Cardiac muscle cell (in vitro differentiated cells and primary cell): ENCODE data around the gene AXIN1. TPM values are rescaled to one million over a fixed set of nuclear protein-coding genes. Genes with fewer than 3 reads are reported as not detected.

ENCODE experiments used
- DNase-seq, 2 donors: peaks; one replicate each; pipeline versions ENCODE4 v3.0.0 to v3.0.0-alpha.2; 2010 to 2017; ENCODE audit warnings: low read depth in 1 of 2, low spot score in 1 of 2
- H3K27ac ChIP-seq: fragments of 200-600 bp; sonication (generic); 2 replicates; pipeline ENCODE4 v1.5.1; 2016
- H3K27me3 ChIP-seq: fragments of 200-600 bp; sonication (generic); 2 replicates; pipeline ENCODE4 v1.6.0; 2016; ENCODE audit warnings: control low read depth
- H3K36me3 ChIP-seq: fragments of 200-600 bp; sonication (generic); 2 replicates; pipeline ENCODE4 v1.5.1; 2016; ENCODE audit warnings: control low read depth
- H3K4me1 ChIP-seq: fragments of 200-600 bp; sonication (generic); 2 replicates; pipeline ENCODE4 v1.8.1; 2017; ENCODE audit warnings: low read depth, mild to moderate bottlenecking, mixed run types
- H3K4me3 ChIP-seq: fragments of 200-600 bp; sonication (generic); 2 replicates; pipeline ENCODE4 v1.5.1; 2016; ENCODE audit warnings: mild to moderate bottlenecking
- H3K9me3 ChIP-seq: fragments of 200-600 bp; sonication (generic); 2 replicates; pipeline ENCODE4 v1.5.1; 2017; ENCODE audit warnings: low read depth, mild to moderate bottlenecking, control low read depth
- polyA plus RNA-seq: library from polyadenylated mRNA; unstranded; fragments of >200 nt; fragmentation: Nextera tagmentation; extraction: Ambion mirVana; gene quantifications from 2 replicates; pipeline ENCODE4 v1.2.1, GENCODE V29; 2016
- total RNA-seq: library from RNA; depleted of rRNA; stranded (reverse); fragments of >200 nt; gene quantifications from 2 replicates; pipeline ENCODE4 v1.2.3, GENCODE V29; 2016
- TF ChIP-seq, protein P1 (sequence below): IDR thresholded peaks from 2 replicates; pipeline ENCODE4 v1.5.1; 2012; ENCODE audit warnings: low read depth, mild to moderate bottlenecking, low read length

Gene AXIN1
- total and polyA plus RNA-seq, 2 experiments from 2014 or later: 16.5 to 49.7 TPM

DNA sequence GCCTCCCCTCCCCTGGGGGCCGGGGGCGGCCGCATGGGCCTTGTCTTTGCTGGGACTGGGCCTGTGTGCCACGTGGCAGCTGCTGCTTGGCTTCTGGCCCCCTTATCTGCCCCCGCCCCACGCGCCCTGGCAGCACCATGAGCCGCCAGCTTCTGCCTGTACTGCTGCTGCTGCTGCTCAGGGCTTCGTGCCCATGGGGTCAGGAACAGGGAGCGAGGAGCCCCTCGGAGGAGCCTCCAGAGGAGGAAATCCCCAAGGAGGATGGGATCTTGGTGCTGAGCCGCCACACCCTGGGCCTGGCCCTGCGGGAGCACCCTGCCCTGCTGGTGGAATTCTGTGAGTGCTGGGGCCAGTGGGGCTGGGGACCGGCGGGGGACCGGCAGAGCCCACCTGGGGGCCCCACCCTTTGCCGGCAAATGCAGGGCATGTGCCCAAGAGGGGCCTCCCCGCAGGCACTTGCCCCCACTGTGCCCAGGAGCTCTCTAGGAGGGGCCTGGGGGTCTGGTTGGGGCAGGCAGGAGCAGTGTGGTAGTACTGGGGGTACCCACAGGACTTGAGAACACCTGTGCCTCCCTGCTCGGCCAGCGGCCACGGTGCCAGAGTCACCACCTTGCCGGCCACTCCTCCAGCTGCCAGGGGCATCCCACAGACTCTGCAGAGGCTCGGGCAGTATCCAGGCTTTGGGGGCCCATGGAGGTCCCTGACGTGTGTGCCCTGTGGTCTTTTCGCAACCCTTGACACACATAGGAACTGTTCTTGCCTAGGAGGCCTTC is 69.3 kb downstream of the AXIN1 start, which contains the start of gene PDIA2:
Gene PDIA2, plus strand, starts transcription at position 132 of the 773 bp plus-strand sequence. Its CDS starts 6 bp downstream, at position 138.
- Histone ChIP-seq H3K4me1 (no peaks in the 10 kb centered on the region), H3K27me3 (peaks cover 36% of the 10 kb centered on the region), H3K27ac (no peak within 1 kb of the TSS), H3K36me3 (peaks cover 9% of the 10 kb centered on the region), H3K9me3 (no peaks in the 10 kb centered on the region), H3K4me3 (no peak within 1 kb of the TSS)
- TF ChIP-seq, protein P1, sequence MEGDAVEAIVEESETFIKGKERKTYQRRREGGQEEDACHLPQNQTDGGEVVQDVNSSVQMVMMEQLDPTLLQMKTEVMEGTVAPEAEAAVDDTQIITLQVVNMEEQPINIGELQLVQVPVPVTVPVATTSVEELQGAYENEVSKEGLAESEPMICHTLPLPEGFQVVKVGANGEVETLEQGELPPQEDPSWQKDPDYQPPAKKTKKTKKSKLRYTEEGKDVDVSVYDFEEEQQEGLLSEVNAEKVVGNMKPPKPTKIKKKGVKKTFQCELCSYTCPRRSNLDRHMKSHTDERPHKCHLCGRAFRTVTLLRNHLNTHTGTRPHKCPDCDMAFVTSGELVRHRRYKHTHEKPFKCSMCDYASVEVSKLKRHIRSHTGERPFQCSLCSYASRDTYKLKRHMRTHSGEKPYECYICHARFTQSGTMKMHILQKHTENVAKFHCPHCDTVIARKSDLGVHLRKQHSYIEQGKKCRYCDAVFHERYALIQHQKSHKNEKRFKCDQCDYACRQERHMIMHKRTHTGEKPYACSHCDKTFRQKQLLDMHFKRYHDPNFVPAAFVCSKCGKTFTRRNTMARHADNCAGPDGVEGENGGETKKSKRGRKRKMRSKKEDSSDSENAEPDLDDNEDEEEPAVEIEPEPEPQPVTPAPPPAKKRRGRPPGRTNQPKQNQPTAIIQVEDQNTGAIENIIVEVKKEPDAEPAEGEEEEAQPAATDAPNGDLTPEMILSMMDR: no peak
- no peak for DNase-seq

DNA sequence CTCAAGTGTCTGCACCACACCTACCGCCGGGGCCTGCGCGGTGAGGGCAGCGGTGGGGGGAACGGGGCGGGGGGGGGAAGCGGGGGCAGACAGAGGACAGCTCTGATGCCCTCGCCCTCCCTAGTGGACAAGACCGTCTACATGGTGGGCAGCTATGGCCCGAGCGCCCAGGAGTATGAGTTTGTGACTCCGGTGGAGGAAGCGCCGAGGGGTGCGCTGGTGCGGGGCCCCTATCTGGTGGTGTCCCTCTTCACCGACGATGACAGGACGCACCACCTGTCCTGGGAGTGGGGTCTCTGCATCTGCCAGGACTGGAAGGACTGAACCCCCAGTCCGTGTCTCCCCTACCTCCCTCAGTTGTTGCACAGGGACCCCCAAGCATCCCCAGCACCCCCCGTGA is 70.0 kb downstream of the AXIN1 start:
- H3K36me3 ChIP-seq: peaks cover 3% of the 10 kb centered on the region
- no peak for DNase-seq
- H3K4me1 ChIP-seq: no peaks in the 10 kb centered on the region
- H3K27me3 ChIP-seq: peaks cover 37% of the 10 kb centered on the region
- TF ChIP-seq, protein P1: no peak
- no peak overlapping the region for H3K27ac ChIP-seq
- no peak overlapping the region for H3K4me3 ChIP-seq
- no peaks in the 10 kb centered on the region for H3K9me3 ChIP-seq

DNA sequence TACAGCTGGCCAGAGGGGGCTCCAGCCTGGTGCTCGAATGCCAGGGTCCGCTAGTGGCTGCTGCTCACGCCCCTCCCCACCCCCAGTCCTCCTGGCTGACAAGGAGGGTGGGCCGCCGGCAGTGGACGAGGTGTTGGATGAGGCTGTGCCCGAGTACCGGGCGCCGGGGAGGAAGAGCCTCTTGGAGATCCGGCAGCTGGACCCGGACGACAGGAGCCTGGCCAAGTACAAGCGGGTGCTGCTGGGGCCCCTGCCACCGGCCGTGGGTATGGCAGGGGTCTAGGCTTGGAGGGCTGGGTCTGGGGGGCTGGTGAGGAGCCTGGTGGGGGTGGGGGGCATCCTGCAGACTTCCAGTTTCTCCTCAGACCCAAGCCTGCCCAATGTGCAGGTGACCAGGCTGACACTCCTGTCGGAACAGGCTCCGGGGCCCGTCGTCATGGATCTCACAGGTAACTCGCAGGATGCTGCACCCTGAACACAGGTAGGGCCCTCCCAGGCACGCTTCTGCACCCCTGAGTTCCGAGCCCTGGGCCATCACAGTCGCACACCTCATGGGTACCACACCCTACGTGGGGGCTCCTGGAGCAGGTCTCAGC is 70.8 kb downstream of the AXIN1 start:
- DNase-seq: no peak
- Histone ChIP-seq H3K27ac (no peak overlapping the region), H3K27me3 (peaks cover 43% of the 10 kb centered on the region), H3K9me3 (no peaks in the 10 kb centered on the region), H3K4me1 (no peaks in the 10 kb centered on the region), H3K4me3 (no peak overlapping the region), H3K36me3 (no peaks in the 10 kb centered on the region)
- TF ChIP-seq, protein P1: no peak

DNA sequence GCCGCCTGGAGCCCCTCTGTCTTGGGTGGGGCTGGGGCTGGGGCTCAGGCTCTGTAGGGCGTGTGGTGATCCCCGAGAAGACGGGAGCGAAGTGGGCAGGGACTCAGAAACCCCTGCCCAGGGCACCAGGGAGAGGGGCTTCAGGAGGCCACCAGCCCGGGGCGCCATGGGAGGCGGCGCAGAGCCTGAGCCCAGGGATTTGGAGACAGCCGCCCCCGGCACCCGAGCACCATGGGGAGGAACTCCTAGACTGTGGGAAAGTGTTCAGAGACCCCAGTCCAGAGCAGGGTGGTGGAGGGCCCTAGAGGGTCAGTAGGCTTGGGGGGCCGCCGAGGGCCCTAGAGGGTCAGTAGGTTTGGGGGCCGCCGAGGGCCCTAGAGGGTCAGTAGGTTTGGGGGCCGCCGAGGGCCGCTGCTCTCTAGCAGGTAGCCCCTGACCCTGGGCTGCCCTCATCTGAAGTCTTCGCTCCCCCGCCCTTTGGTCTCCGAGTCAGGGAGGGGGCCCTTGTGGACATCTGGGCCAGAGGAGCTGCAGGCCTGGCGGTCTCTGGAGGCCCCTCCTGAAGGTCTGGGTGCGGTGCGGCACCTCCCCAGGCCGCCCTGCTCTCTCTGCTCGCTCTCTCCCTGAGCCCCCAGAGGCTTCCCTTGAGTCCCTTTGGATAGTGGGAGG is 71.4 kb downstream of the AXIN1 start:
- Histone ChIP-seq H3K4me1 (no peaks in the 10 kb centered on the region), H3K27me3 (peaks cover 50% of the 10 kb centered on the region), H3K27ac (no peak overlapping the region), H3K9me3 (no peaks in the 10 kb centered on the region), H3K4me3 (peak overlapping the region; percentile 51), H3K36me3 (no peaks in the 10 kb centered on the region)
- TF ChIP-seq, protein P1: no peak
- DNase-seq: no peak

DNA sequence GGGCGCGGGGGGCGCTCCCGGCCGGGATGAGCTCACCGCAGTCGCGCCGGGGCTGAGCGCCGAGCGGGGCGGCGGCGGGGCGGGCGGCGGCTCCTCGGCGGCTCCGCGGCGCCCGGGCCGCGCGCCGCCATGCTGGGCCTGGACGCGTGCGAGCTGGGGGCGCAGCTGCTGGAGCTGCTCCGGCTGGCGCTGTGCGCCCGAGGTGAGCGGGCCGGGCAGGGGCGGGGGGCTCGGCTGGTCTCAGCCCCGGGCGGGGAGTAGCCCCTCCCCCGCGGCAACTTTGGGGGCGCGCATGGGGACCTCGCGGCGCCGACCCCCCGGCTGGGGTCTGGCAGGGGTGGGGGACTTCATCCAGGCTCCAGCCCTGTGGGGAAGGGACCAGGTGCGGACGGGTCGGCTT is 72.0 kb downstream of the AXIN1 start, which contains the start of gene ARHGDIG:
Gene ARHGDIG, plus strand, starts transcription at position 40 of the 400 bp plus-strand sequence. Its CDS starts 90 bp downstream, at position 130.
- Histone ChIP-seq H3K27me3 (peaks cover 54% of the 10 kb centered on the region), H3K9me3 (no peaks in the 10 kb centered on the region), H3K4me3 (peak within 1 kb of the TSS; percentile 51), H3K36me3 (no peaks in the 10 kb centered on the region), H3K27ac (no peak within 1 kb of the TSS), H3K4me1 (no peaks in the 10 kb centered on the region)
- TF ChIP-seq, protein P1: no peak
- peak in 1 of 2 donors; percentile 57 for DNase-seq
